Left lung (tissue), 10 donors: ENCODE measurements around the gene CCDC50. TPM values are rescaled to one million over a fixed set of nuclear protein-coding genes. Genes with fewer than 3 reads are reported as not detected.

Experiments used
- ATAC-seq: fragments of 200-7000 bp; cut with Tn5 transposase; one replicate; pipeline ENCODE4 v1.9.1; 2020; ENCODE audit warnings: moderate library complexity
- DNase-seq, 4 donors: peaks; one replicate each; pipeline ENCODE4 v3.0.0-alpha.2; 2013 to 2020
- H3K27ac ChIP-seq, 2 donors: fragments of 200-600 bp; sonication (generic) in 1 of 2; one replicate each; pipeline versions ENCODE4 v1.5.0 to v1.8.0; 2020 to 2021
- H3K27me3 ChIP-seq, 2 donors: fragments of 200-600 bp; sonication (generic) in 1 of 2; one replicate each; pipeline versions ENCODE4 v1.5.0 to v1.8.0; 2020 to 2021
- H3K36me3 ChIP-seq, 2 donors: fragments of 200-600 bp; sonication (generic) in 1 of 2; one replicate each; pipeline versions ENCODE4 v1.5.0 to v1.8.0; 2020 to 2021
- H3K4me1 ChIP-seq, 2 donors: fragments of 200-600 bp; one replicate each; pipeline ENCODE4 v1.8.0; 2021
- H3K4me3 ChIP-seq, 2 donors: fragments of 200-600 bp; sonication (generic) in 1 of 2; one replicate each; pipeline versions ENCODE4 v1.5.0 to v1.8.0; 2020 to 2021; ENCODE audit warnings: mild to moderate bottlenecking in 1 of 2
- H3K9me3 ChIP-seq, 2 donors: fragments of 200-600 bp; sonication (generic) in 1 of 2; one replicate each; pipeline versions ENCODE4 v1.5.0 to v1.8.0; 2020 to 2021
- intact Hi-C, 2 donors: fragments of 100-400 bp; cut with DNase I; formaldehyde crosslinking; loops; one replicate each; pipeline versions ENCODE4 v1.11.2 to v1.14.2; 2022
- polyA plus RNA-seq, 6 donors: library from polyadenylated mRNA; unstranded; fragments of 120-200 nt; gene quantifications; one replicate each; pipeline ENCODE4 v1.2.1, GENCODE V29; 2013; ENCODE audit not compliant: insufficient read length in 6 of 6
- total RNA-seq, 2 donors: library from RNA; stranded (reverse); fragmentation: NEBNext Ultra II Directional; extraction: Animal tissue kit (Norgen Biotek cat#: 25700); gene quantifications; one replicate each; pipeline ENCODE4 v1.2.1, GENCODE V29; 2021
- TF ChIP-seq, protein P1 (sequence below), 2 donors: fragments of 200-600 bp; sonication (generic) in 1 of 2; IDR thresholded peaks; one replicate each; pipeline versions ENCODE4 v1.5.0 to v1.8.0; 2021; ENCODE audit warnings: antibody characterized with exemption in 2 of 2
- donor health status: DM: no; HTN: yes; CAD: no.
- donor health status: DM: no; HTN: no; CAD: no.

CCDC50 gene
- total and polyA plus RNA-seq, 8 donors: 49.7 to 85.1 (median 68.2) TPM

DNA sequence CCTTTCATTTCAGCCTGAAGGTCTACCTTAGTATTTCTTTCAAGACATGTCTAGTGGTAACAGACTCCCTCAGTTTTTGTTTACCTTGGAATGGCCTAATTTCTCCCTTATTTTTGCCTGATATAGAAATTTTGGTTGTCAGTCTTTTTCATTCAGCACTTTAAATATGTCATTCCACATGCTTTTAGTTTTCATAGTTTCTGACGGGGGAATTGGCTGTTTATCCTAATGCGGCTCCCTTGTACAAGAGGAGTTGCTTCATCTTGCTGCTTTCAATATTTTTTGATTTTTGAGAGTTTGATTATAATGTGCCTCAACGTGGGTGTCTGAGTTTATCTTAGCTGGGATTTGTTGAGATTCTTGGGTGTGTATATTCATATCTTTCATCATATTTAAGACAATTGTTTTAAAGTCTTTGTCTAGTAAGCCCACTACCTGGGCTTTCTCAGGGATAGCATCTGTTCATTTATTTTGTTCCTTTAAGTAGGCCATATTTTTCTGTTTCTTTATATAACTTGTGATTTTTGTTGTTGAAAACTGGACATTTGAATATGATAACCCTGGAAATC is 80.7 kb downstream of the CCDC50 start:
- Histone ChIP-seq H3K9me3 (peaks cover 0 to 12% of the 10 kb centered on the region in 2 donors), H3K4me1 (no peaks in the 10 kb centered on the region), H3K27ac (no peak overlapping the region), H3K36me3 (no peaks in the 10 kb centered on the region), H3K27me3 (no peaks in the 10 kb centered on the region), H3K4me3 (no peak overlapping the region)
- intact Hi-C loops: loop anchor here in 1 of 2 donors (10.0 kb wide), 1 partner anchor 1035 kb away; no protein-coding TSS in a partner anchor
- TF ChIP-seq, protein P1, sequence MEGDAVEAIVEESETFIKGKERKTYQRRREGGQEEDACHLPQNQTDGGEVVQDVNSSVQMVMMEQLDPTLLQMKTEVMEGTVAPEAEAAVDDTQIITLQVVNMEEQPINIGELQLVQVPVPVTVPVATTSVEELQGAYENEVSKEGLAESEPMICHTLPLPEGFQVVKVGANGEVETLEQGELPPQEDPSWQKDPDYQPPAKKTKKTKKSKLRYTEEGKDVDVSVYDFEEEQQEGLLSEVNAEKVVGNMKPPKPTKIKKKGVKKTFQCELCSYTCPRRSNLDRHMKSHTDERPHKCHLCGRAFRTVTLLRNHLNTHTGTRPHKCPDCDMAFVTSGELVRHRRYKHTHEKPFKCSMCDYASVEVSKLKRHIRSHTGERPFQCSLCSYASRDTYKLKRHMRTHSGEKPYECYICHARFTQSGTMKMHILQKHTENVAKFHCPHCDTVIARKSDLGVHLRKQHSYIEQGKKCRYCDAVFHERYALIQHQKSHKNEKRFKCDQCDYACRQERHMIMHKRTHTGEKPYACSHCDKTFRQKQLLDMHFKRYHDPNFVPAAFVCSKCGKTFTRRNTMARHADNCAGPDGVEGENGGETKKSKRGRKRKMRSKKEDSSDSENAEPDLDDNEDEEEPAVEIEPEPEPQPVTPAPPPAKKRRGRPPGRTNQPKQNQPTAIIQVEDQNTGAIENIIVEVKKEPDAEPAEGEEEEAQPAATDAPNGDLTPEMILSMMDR (IDR thresholded peaks at IDR 0.05): no peak
- DNase-seq: no peak
- no peak for ATAC-seq

DNA sequence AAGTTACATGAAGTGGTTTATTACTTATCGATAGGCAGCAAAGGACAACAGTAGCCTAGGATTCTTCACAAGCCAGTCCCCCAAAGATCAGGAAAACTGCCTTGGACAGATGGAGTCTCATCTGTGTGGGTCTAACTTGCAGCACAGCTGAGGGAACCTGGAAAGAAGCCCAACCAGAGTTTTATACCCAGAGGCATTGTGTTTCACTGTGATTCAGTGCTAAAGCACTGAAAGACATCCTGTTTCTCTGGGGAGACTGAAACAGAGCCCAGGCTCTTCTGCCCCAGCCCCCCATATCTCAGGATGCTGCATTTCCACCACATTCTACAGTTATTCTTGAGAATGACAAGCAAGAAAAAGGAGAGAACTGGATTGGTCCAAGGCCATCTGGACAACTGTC is 83.6 kb downstream of the CCDC50 start:
- DNase-seq (no peak), ATAC-seq (no peak)
- Histone ChIP-seq H3K27ac (no peak overlapping the region), H3K4me1 (no peaks in the 10 kb centered on the region), H3K9me3 (peaks cover 0 to 12% of the 10 kb centered on the region in 2 donors), H3K27me3 (no peaks in the 10 kb centered on the region), H3K4me3 (no peak overlapping the region), H3K36me3 (no peaks in the 10 kb centered on the region)
- TF ChIP-seq, protein P1 (IDR thresholded peaks at IDR 0.05): no peak
- intact Hi-C loops: loop anchor here in 1 of 2 donors (10.0 kb wide), 1 partner anchor 1032 kb away; no protein-coding TSS in a partner anchor

DNA sequence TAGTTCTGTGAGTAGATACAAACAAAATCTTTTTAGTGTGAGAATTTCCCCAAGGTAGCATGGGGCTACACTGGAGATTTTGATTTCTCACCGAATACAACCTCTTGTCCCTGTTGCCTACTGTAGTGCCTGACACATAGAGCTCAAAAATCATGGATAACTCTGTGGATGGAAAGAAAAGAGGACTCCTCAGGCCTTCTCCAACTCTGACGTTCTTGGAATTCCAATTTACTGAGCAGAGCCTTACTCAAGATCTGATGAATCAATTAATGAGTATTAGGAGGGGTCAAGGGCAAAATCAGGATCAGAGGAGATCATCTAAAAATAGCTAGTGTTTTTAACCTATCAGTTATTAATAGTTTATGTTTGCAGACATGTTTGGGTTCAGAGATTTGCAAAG is 85.1 kb downstream of the CCDC50 start:
- no peaks in the 10 kb centered on the region for H3K4me1 ChIP-seq
- ATAC-seq: no peak
- intact Hi-C loops: loop anchor here in 1 of 2 donors (10.0 kb wide), 1 partner anchor 1031 kb away; no protein-coding TSS in a partner anchor
- no peaks in the 10 kb centered on the region for H3K27me3 ChIP-seq
- no peak overlapping the region for H3K27ac ChIP-seq
- no peaks in the 10 kb centered on the region for H3K36me3 ChIP-seq
- TF ChIP-seq, protein P1 (IDR thresholded peaks at IDR 0.05): no peak
- DNase-seq: no peak
- H3K4me3 ChIP-seq: no peak overlapping the region
- peaks cover 0 to 9% of the 10 kb centered on the region in 2 donors for H3K9me3 ChIP-seq

DNA sequence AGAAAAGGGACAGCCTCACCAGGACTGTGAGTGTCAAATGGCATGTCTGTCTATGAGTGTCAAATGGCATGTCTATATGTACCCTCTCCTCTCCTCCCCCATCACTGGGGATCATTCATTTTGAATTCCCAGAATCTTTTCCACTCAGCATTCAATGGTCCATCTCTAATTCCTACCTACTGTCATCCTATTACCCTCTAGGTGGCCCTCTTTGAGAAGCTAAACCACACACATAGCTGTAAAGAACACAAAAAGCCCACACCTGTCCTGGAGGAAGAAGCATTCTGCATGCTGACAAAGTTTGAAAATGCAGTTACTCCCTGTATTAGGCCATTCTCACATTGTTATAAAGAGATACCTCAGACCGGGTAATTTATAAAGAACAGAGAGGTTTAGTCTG is 85.5 kb downstream of the CCDC50 start:
- intact Hi-C loops: loop anchor here in 1 of 2 donors (10.0 kb wide), 1 partner anchor 1030 kb away; no protein-coding TSS in a partner anchor
- ATAC-seq (no peak), DNase-seq (no peak)
- H3K9me3 ChIP-seq: peaks cover 0 to 5% of the 10 kb centered on the region in 2 donors
- no peaks in the 10 kb centered on the region for H3K4me1 ChIP-seq
- H3K36me3 ChIP-seq: no peaks in the 10 kb centered on the region
- no peaks in the 10 kb centered on the region for H3K27me3 ChIP-seq
- no peak overlapping the region for H3K4me3 ChIP-seq
- no peak overlapping the region for H3K27ac ChIP-seq
- TF ChIP-seq, protein P1 (IDR thresholded peaks at IDR 0.05): no peak

DNA sequence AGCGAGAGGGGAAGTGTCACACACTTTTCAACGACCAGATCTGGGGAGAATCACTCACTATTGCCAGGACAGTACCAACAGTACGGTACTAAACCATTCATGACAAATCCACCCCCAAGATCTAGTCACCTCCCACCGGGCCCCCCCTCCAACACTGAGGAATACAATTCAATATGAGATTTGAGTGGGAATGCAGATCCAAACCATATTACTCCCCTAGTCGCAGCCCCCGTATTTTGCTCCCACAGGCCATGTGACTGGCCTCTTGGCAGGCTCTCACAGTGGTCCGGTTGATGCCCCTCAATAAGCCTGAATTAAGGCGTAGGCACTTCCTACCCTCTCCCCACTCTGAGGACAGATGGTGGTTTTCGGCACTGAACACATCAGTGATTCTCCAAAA is 86.4 kb downstream of the CCDC50 start:
- H3K27me3 ChIP-seq: no peaks in the 10 kb centered on the region
- no peaks in the 10 kb centered on the region for H3K4me1 ChIP-seq
- no peak for DNase-seq
- no peak overlapping the region for H3K4me3 ChIP-seq
- TF ChIP-seq, protein P1 (IDR thresholded peaks at IDR 0.05): no peak
- no peaks in the 10 kb centered on the region for H3K36me3 ChIP-seq
- no peak overlapping the region for H3K27ac ChIP-seq
- no peak for ATAC-seq
- intact Hi-C loops: loop anchor here in 1 of 2 donors (10.0 kb wide), 1 partner anchor 1029 kb away; no protein-coding TSS in a partner anchor
- no peaks in the 10 kb centered on the region for H3K9me3 ChIP-seq
